Ascending aorta (tissue), 2 donors: ENCODE data around the gene NCCRP1. TPM values are rescaled to one million over a fixed set of nuclear protein-coding genes. Genes with fewer than 3 reads are reported as not detected.

Experiments
- DNase-seq, 2 donors: peaks; one replicate each; pipeline ENCODE4 v3.0.0-alpha.2; 2019; ENCODE audit warnings: low spot score in 2 of 2
- H3K27ac ChIP-seq, 2 donors: fragments of 200-600 bp; sonication (generic); one replicate each; pipeline ENCODE4 v1.5.1; 2016 to 2017; ENCODE audit warnings: mild to moderate bottlenecking in 1 of 2
- H3K27me3 ChIP-seq: fragments of 200-600 bp; sonication (generic); one replicate; pipeline ENCODE4 v1.5.1; 2017
- H3K36me3 ChIP-seq, 2 donors: fragments of 200-600 bp; sonication (generic); one replicate each; pipeline ENCODE4 v1.5.1; 2016
- H3K4me1 ChIP-seq, 2 donors: fragments of 200-600 bp; sonication (generic); one replicate each; pipeline ENCODE4 v1.5.1; 2016 to 2017; ENCODE audit warnings: mild to moderate bottlenecking in 1 of 2
- H3K4me3 ChIP-seq, 2 donors: fragments of 200-600 bp; sonication (generic); one replicate each; pipeline ENCODE4 v1.5.1; 2016 to 2017; ENCODE audit warnings: mild to moderate bottlenecking in 1 of 2
- H3K9me3 ChIP-seq, 2 donors: fragments of 200-600 bp; sonication (generic); one replicate each; pipeline ENCODE4 v1.5.1; 2016
- CTCF ChIP-seq, 3 experiments: fragments of 200-600 bp in 2 of 3; fragments of 450-650 bp in 1 of 3; sonication (generic) in 2 of 3; IDR thresholded peaks; one replicate each; pipeline ENCODE4 v1.5.1; 2016 to 2019; ENCODE audit warnings: antibody characterized with exemption in 3 of 3, mild to moderate bottlenecking in 1 of 3, moderate library complexity in 1 of 3
- intact Hi-C: fragments of 100-400 bp; cut with DNase I; formaldehyde crosslinking; loops from one replicate; pipeline ENCODE4 v1.15.1; 2023
- total RNA-seq: library from RNA; depleted of rRNA; stranded (reverse); fragments of >200 nt; gene quantifications from one replicate; pipeline ENCODE4 v1.1.0, GENCODE V29; 2016

NCCRP1 gene
- total RNA-seq, 1 donor from 2014 or later, result not detected

- H3K27me3 ChIP-seq, result no peaks in the 10 kb centered on the region
- peak overlapping the region in 1 of 2 donors; percentile 44 for H3K27ac ChIP-seq
- no peaks in the 10 kb centered on the region for H3K9me3 ChIP-seq
- no peak overlapping the region for H3K4me3 ChIP-seq
- H3K36me3 ChIP-seq, result peaks cover 0 to 14% of the 10 kb centered on the region in 2 donors
- DNase-seq, result no peak
- TF ChIP-seq CTCF (IDR thresholded peaks at IDR 0.05), result no peak
- intact Hi-C loops, result no loop called here
- peaks cover 0 to 15% of the 10 kb centered on the region in 2 donors for H3K4me1 ChIP-seq
These were observed 30.0 kb upstream of the NCCRP1 start for GRCh38 chr19:39166571-39167391.

- intact Hi-C loops, result no loop called here
These were observed 29.1 kb upstream of the NCCRP1 start for GRCh38 chr19:39167461-39168257.

GRCh38 chr19:39168258-39169142, 28.3 kb upstream of the NCCRP1 start:
- TF ChIP-seq CTCF (IDR thresholded peaks at IDR 0.05), result no peak
- H3K36me3 ChIP-seq, result peaks cover under 1 to 24% of the 10 kb centered on the region in 2 donors
- H3K27me3 ChIP-seq, result no peaks in the 10 kb centered on the region
- no peak overlapping the region for H3K27ac ChIP-seq
- no peak for DNase-seq
- H3K9me3 ChIP-seq, result no peaks in the 10 kb centered on the region
- intact Hi-C loops, result no loop called here
- no peak overlapping the region for H3K4me3 ChIP-seq
- H3K4me1 ChIP-seq, result peaks cover 0 to 15% of the 10 kb centered on the region in 2 donors

More at GRCh38 chr19:39167461-39168257, 29.1 kb upstream of the NCCRP1 start:
- Histone ChIP-seq H3K27me3 (no peaks in the 10 kb centered on the region), H3K4me3 (no peak overlapping the region), H3K27ac (peak overlapping the region in 1 of 2 donors; percentile 44), H3K36me3 (peaks cover 0 to 16% of the 10 kb centered on the region in 2 donors), H3K9me3 (no peaks in the 10 kb centered on the region), H3K4me1 (peaks cover 0 to 15% of the 10 kb centered on the region in 2 donors)
- DNase-seq, result no peak
- TF ChIP-seq CTCF (IDR thresholded peaks at IDR 0.05), result no peak

GRCh38 chr19:39169143-39169810, 27.5 kb upstream of the NCCRP1 start:
- H3K27ac ChIP-seq, result no peak overlapping the region
- intact Hi-C loops, result no loop called here
- peaks cover 3 to 32% of the 10 kb centered on the region in 2 donors for H3K36me3 ChIP-seq
- peaks cover 0 to 15% of the 10 kb centered on the region in 2 donors for H3K4me1 ChIP-seq
- H3K4me3 ChIP-seq, result no peak overlapping the region
- no peak for DNase-seq
- H3K9me3 ChIP-seq, result no peaks in the 10 kb centered on the region
- no peak for TF ChIP-seq CTCF (IDR thresholded peaks at IDR 0.05)
- no peaks in the 10 kb centered on the region for H3K27me3 ChIP-seq
